Measurements from ENCODE around the gene CFHR4.
"Not testable (repeated sequence)": the region's sequence is repeated elsewhere in the genome, so short reads cannot be mapped to it uniquely, and the experiment has no call there.

CFHR4 gene

GRCh38 chr1:196887515-196888239, at the start of gene CFHR4:
Gene CFHR4 (plus strand): TSS chr1:196888052. CDS start chr1:196888151, 99 bp downstream.
- DNase-seq, result no peak

GRCh38 chr1:196849613-196850492, 38.0 kb upstream of the CFHR4 start:
- DNase-seq, result not testable (repeated sequence)

DNA sequence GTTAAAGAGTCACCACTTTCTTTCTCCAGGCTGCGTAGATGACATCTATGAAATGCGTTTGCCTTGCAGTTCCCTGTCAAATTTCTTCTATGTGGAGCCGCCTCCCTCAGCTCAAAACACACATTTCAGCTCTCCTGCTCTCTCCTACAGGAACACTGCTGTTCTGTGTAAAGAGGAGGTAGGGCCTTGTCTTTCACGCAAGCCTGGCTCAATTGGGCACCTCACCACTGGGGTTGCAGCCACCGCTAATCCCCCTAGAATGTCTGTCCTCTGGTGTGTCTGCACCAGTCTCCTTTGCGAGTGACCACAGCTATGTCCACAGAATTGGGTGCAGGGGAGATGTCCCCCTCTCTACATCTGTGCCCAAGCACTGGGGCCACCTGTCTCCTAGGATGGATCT, 31.8 kb upstream of the CFHR4 start:
- DNase-seq, result no peak

GRCh38 chr1:196857188-196857587, 30.7 kb upstream of the CFHR4 start:
- no peak for DNase-seq

GRCh38 chr1:196858811-196859210, 29.0 kb upstream of the CFHR4 start:
- no peak for DNase-seq

DNA sequence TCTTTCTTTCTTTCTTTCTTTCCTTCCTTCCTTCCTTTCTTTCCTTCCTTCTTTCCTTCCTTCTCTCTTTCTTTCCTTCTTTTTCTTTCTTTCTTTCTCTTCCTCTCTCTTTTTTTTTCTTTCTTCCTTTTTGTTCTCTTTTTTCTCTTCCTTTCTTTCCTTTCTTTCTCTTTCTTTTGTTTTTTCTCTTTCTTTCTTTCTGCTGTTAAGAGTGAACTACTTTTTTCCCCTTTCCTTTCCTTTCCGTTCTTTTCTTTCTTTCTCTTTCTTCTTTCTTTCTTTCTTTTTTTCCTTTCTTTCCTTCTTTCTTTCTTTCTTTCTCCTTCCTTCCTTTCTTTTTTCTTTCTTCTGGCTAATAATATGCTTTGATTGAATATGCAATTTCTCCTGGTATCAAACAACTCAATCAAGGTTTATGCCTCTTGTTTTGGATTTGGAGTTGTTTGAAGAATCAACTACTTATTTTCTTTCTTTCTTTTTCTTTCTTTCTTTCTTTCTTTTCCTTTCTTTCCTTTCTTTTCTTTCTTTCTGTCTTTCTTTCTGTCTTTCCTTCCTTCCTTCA, 27.4 kb upstream of the CFHR4 start:
- no peak for DNase-seq

- no peak for DNase-seq
These were observed 26.4 kb upstream of the CFHR4 start for GRCh38 chr1:196861429-196861828.

DNA sequence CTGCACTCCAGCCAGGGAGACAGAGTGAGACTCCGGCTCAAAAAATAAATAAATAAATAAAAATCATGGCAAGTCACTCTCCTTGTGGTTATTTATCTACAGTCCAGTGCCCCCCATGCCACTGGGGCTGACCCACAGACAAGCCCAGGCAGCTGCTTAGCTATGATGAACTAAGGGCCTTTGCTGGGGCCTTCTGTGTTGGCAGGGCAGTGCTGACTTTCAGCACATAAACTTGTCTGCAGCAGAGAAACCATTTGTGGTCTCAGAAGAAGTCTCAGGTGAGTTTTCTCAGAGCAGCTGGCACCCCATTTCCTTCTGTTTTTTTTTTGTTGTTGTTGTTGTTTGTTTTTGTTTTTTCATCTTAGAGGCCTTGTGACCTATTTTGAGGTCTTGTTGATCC, 20.9 kb upstream of the CFHR4 start:
- DNase-seq, result no peak

DNA sequence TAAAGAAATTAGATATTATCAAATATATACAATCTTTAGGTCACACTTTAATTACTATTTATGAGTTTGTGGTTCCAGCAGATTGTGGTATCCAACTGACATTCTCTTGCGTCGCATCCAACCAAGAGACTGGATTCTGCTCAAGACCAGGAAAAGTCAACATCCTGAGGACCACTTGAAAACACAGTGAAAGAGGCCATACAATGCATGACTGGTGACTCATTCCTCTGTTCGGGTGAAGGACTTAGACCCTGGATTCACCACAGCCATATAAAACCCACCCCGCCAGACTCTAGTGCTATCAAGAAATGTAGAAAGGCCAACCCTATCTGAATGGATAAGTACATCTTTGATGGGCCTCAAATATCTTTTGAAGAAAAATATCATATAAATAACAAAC, 14.5 kb upstream of the CFHR4 start:
- DNase-seq, result no peak

DNA sequence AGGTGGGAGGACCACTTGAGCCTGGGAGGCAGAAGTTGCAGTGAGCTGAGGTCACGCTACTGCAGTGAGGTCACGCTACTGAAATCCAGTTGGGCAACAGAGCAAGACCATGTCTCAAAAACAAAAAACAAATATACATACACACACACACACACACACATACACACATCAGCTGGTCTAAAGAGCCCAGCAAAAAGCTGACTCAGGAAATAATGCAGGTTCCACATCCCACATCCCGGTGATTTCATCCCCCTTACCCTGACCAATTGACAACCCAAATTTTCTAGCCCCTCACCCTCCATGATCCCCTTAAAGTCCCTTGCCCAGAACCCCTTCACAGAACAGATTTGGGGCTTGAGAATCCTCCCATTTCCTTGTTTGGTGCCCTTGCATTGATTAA, 11.9 kb upstream of the CFHR4 start:
- DNase-seq, result no peak

DNA sequence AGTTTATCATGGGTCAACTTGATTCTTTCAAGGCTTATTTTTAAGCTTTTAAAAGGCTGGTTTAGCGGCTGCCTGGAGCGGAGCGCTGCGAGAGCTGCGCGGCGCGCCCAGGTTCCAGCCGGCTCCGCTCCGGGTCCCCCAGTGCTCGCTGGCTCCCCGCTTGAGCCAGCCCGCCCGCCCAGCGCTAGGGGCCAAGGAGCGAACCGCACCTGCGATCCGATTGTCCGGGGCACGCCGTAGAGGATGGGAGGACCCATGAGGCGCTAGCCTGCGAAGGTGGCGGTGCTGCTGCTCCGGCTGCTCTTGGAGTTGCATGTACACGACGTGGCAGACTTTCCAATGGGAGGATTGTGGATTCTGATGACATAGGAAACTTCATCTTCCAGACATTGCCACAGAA, 9.9 kb upstream of the CFHR4 start:
- DNase-seq, result no peak

DNA sequence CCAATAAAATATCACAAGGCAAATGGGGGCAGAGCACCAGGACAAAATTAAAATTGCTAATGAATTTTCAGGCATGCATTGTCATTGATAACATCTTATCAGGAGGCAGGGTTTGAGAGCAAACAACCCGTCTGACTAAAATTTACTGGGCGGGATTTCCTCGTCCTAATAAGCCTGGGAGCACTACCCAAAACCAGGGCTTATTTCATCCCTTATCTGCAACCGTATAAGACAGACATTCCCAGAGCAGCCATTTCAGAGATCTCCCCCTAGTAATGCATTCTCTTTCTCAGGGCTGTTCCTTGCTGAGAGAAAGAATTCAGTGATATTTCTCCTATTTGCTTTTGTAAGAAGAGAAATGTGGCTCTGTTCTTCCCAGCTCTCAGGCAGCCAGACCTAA, 1.3 kb upstream of the CFHR4 start:
- not testable (repeated sequence) for DNase-seq

GRCh38 chr1:196890668-196891067, 2.8 kb downstream of the CFHR4 start:
- no peak for DNase-seq

GRCh38 chr1:196891251-196891650, 3.4 kb downstream of the CFHR4 start:
- no peak for DNase-seq

DNA sequence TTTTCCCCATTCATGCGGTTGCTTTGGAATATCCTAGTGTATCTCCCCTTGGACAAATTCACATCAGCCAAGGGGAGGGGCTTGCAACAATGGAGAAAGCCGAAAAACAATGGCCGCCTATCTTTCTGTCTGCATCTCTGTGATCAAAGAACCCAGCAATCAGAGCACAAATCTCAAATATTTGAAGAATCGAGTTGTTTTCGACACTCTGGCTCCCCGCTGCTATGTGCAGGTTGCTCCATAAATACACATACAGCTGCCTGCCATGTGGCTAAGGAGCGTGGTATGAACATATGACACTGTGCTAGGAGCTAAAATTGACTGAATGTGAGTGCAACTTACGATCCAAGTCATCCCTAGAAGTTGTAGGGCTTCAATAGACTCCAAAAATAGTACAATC, 8.5 kb downstream of the CFHR4 start:
- DNase-seq, result no peak

DNA sequence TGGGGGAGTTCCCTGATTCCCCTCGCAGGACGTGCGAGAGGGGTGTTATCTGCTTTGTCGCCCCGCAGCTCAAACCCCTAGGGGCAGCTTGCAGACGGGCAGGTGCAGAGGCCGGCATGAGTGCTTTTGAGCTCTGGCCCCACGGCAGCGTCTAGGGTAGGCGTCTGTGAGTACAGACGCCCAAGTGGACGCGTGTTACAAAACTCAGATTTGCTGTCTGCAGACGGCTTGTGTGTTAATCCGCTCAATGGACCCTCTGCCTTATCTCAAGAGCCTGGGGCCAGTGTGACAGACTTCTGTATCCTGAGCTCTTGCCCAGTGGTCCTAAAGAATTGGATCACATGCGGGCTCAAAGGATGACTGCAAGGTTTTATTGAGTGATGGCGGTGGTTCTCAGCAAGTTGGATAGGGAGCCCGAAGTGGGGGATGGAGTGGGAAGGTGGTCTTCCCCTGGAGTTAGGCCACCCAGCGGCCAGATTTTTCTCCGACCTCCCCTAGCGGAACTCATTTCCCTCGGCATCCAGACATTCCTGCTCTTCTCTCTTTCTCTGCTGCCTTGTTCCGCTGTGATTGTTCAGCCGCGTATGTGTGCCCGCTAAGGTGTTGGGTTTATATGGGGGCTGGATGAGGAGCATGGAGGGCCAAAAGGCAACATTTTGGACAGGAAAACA, 9.4 kb downstream of the CFHR4 start:
- no peak for DNase-seq

GRCh38 chr1:196902344-196902743, 14.5 kb downstream of the CFHR4 start:
- no peak for DNase-seq

DNA sequence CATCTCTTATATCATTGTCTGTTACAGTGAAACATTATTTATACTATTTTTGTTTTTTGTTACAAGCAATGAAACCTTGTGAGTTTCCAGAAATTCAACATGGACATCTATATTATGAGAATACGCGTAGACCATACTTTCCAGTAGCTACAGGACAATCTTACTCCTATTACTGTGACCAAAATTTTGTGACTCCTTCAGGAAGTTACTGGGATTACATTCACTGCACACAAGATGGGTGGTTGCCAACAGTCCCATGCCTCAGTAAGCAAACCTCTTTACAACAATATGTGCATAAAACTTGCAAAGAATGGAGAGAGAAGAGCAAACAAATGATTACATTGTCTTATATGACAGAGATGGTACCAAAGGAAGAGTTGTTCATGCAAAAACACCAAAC, 22.4 kb downstream of the CFHR4 start:
- DNase-seq, result no peak

- DNase-seq, result not testable (repeated sequence)
These were observed 24.4 kb downstream of the CFHR4 start for GRCh38 chr1:196912283-196912682.

- not testable (repeated sequence) for DNase-seq
These were observed 39.0 kb downstream of the CFHR4 start for GRCh38 chr1:196926839-196927238.

DNA sequence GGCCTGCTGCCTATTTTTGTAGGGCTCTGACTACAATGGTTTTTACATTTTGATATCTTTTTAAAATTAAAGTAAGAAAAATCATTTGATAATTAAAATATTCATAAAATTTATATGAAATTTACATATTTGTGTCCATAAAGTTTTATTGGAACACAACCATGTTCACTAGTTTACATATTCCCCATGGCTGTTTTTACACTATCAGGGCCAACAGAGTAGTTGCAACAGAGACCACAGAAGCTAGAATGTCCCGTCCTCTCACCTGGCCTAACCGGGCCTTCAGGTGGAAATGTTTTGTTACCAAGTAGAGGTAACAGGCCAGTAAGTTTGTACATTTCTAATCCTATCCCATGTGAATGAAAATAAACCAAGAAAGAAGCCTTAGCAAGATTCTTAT, 45.0 kb downstream of the CFHR4 start:
- DNase-seq, result not testable (repeated sequence)

DNA sequence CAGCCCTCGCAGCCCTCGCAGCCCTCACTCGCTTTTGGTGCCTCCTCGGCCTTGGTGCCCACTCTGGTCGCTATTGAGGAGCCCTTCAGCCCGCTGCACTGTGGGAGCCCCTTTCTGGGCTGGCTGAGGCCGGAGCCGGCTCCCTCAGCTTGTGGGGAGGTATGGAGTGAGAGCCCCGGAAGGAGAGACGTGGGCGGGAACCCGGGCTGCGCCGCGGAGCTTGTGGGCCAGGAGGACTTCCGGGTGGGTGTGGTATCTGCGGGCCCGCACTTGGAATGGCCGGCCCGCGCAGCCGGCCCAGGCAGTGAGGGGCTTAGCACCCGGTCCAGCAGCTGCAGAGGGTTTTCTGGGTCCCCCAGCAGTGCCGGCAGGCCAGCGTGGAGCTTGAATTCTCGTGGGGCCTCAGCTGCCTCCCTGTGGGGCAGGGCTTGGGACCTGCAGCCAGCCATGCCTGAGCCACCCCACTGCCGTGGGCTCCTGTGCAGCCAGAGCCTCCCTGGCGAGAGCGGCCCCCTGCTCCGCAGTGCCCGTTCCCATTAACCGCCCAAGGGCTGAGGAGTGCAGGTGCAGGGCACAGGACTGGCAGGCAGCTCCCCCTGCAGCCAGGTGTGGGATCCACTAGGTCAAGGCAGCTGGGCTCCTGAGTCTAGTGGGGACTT, 45.8 kb downstream of the CFHR4 start:
- DNase-seq, result no peak

- DNase-seq, result not testable (repeated sequence)
These were observed 53.6 kb downstream of the CFHR4 start for GRCh38 chr1:196941474-196941873.

All from SW 1271 (cell line).